Esophagus muscularis mucosa (tissue), 4 donors: ENCODE results near the gene FAM169A. TPM values are rescaled to one million over a fixed set of nuclear protein-coding genes. Genes with fewer than 3 reads are reported as not detected.

Experiments used
- DNase-seq: peaks from one replicate; pipeline ENCODE4 v3.0.0-alpha.2; 2017; ENCODE audit errors: extremely low spot score
- H3K27ac ChIP-seq, 4 donors: fragments of 200-600 bp; sonication (generic); replicated peaks in 1 of 4; 1 replicate in 3 of 4; 2 replicates in 1 of 4; pipeline ENCODE4 v1.5.1; 2016 to 2019; ENCODE audit warnings: mild to moderate bottlenecking in 1 of 4
- H3K27me3 ChIP-seq, 4 donors: fragments of 200-600 bp; sonication (generic); one replicate each; pipeline versions ENCODE4 v1.5.1 to v1.6.0; 2016 to 2019
- H3K36me3 ChIP-seq, 4 donors: fragments of 200-600 bp; sonication (generic); one replicate each; pipeline ENCODE4 v1.5.1; 2016 to 2019
- H3K4me1 ChIP-seq, 4 donors: fragments of 200-600 bp; sonication (generic); one replicate each; pipeline ENCODE4 v1.5.1; 2016 to 2019
- H3K4me3 ChIP-seq, 4 donors: fragments of 200-600 bp; sonication (generic); 1 replicate in 2 of 4; 2 replicates in 2 of 4; pipeline ENCODE4 v1.5.1; 2016 to 2019; ENCODE audit warnings: mild to moderate bottlenecking in 4 of 4, moderate library complexity in 1 of 4
- H3K9me3 ChIP-seq, 4 donors: fragments of 200-600 bp; sonication (generic); 1 replicate in 3 of 4; 2 replicates in 1 of 4; pipeline ENCODE4 v1.5.1; 2016 to 2019
- CTCF ChIP-seq, 3 experiments: fragments of 200-600 bp in 2 of 3; fragments of 450-650 bp in 1 of 3; sonication (generic) in 2 of 3; IDR thresholded peaks; one replicate each; pipeline ENCODE4 v1.5.1; 2017 to 2019; ENCODE audit warnings: antibody characterized with exemption in 3 of 3, mild to moderate bottlenecking in 2 of 3, moderate library complexity in 1 of 3
- EP300 ChIP-seq: sonication (generic); formaldehyde crosslinking; IDR thresholded peaks from one replicate; pipeline ENCODE4 v1.6.1; 2017; ENCODE audit warnings: antibody characterized with exemption
- POLR2A ChIP-seq: fragments of 450-650 bp; IDR thresholded peaks from one replicate; pipeline ENCODE4 v1.6.1; 2017; ENCODE audit warnings: antibody characterized with exemption, moderate library complexity, mild to moderate bottlenecking, low read depth
- POLR2AphosphoS5 ChIP-seq, 2 donors: sonication (generic); formaldehyde crosslinking; IDR thresholded peaks; one replicate each; pipeline ENCODE4 v1.6.1; 2017; ENCODE audit warnings: antibody characterized with exemption in 2 of 2
- whole genome bisulfite sequencing: methylation state at CpG from one replicate; pipeline ENCODE4 v1.1.5; 2018; 5-methylcytosine and 5-hydroxymethylcytosine counted together
- intact Hi-C: fragments of 100-400 bp; cut with DNase I; formaldehyde crosslinking; loops from one replicate; pipeline ENCODE4 v1.15.1; 2023
- total RNA-seq, 4 donors: library from RNA; depleted of rRNA; stranded (reverse); fragments of >200 nt; gene quantifications; one replicate each; pipeline versions ENCODE4 v1.1.0 to v1.2.1, GENCODE V29; 2016

The FAM169A gene
- total RNA-seq, 4 donors from 2014 or later, result 0.80 to 2.1 (median 1.3) TPM

GRCh38 chr5:74903165-74903787 is 37.1 kb upstream of the FAM169A start:
- no peaks in the 10 kb centered on the region for H3K27me3 ChIP-seq
- no peaks in the 10 kb centered on the region for H3K9me3 ChIP-seq
- no peaks in the 10 kb centered on the region for H3K4me1 ChIP-seq
- intact Hi-C loops, result no loop called here
- no peak overlapping the region for H3K27ac ChIP-seq
- TF ChIP-seq EP300, result no peak
- TF ChIP-seq POLR2A, result no peak
- TF ChIP-seq CTCF (IDR thresholded peaks at IDR 0.05), result no peak
- no peak for TF ChIP-seq POLR2AphosphoS5 (IDR thresholded peaks at IDR 0.05)
- WGBS, result 36% methylated on average over 4 of the region's 4 CpGs
- H3K36me3 ChIP-seq, result no peaks in the 10 kb centered on the region
- no peak overlapping the region for H3K4me3 ChIP-seq
- no peak for DNase-seq

- 78% methylated on average over 1 of the region's 1 CpG for WGBS
- H3K36me3 ChIP-seq, result no peaks in the 10 kb centered on the region
- no peak overlapping the region for H3K27ac ChIP-seq
- intact Hi-C loops, result no loop called here
- peaks cover 0 to 12% (median 0%) of the 10 kb centered on the region in 4 donors for H3K9me3 ChIP-seq
- DNase-seq, result peak; percentile 57
- H3K4me3 ChIP-seq, result no peak overlapping the region
- no peaks in the 10 kb centered on the region for H3K27me3 ChIP-seq
- peaks cover 3 to 8% (median 8%) of the 10 kb centered on the region in 4 donors for H3K4me1 ChIP-seq
- TF ChIP-seq POLR2A (no peak), EP300 (no peak), CTCF (IDR thresholded peaks at IDR 0.05) (no peak)
These were observed 30.9 kb upstream of the FAM169A start for GRCh38 chr5:74897049-74897448.

GRCh38 chr5:74895906-74896305 is 29.7 kb upstream of the FAM169A start:
- intact Hi-C loops, result no loop called here
- WGBS, result 34% methylated on average over 5 of the region's 5 CpGs
- no peak for DNase-seq

GRCh38 chr5:74894351-74894750 is 28.2 kb upstream of the FAM169A start:
- H3K4me1 ChIP-seq, result peaks cover 3 to 8% (median 8%) of the 10 kb centered on the region in 4 donors
- H3K4me3 ChIP-seq, result no peak overlapping the region
- no peak for DNase-seq
- 100% methylated on average over 2 of the region's 2 CpGs for WGBS
- TF ChIP-seq CTCF (IDR thresholded peaks at IDR 0.05) (no peak), EP300 (no peak)
- intact Hi-C loops, result no loop called here
- peaks cover 0 to 12% (median 0%) of the 10 kb centered on the region in 4 donors for H3K9me3 ChIP-seq
- no peak overlapping the region for H3K27ac ChIP-seq
- no peaks in the 10 kb centered on the region for H3K27me3 ChIP-seq
- no peaks in the 10 kb centered on the region for H3K36me3 ChIP-seq

More at GRCh38 chr5:74895906-74896305, 29.7 kb upstream of the FAM169A start:
- no peak overlapping the region for H3K4me3 ChIP-seq
- no peak overlapping the region for H3K27ac ChIP-seq
- TF ChIP-seq POLR2A (no peak), EP300 (no peak), CTCF (IDR thresholded peaks at IDR 0.05) (no peak), POLR2AphosphoS5 (IDR thresholded peaks at IDR 0.05) (no peak)
- peaks cover 3 to 8% (median 8%) of the 10 kb centered on the region in 4 donors for H3K4me1 ChIP-seq
- H3K27me3 ChIP-seq, result no peaks in the 10 kb centered on the region
- no peaks in the 10 kb centered on the region for H3K36me3 ChIP-seq
- H3K9me3 ChIP-seq, result peaks cover 0 to 12% (median 0%) of the 10 kb centered on the region in 4 donors

GRCh38 chr5:74892921-74893320 is 26.7 kb upstream of the FAM169A start:
- no peaks in the 10 kb centered on the region for H3K36me3 ChIP-seq
- TF ChIP-seq POLR2A (no peak), CTCF (IDR thresholded peaks at IDR 0.05) (no peak), POLR2AphosphoS5 (IDR thresholded peaks at IDR 0.05) (no peak), EP300 (no peak)
- intact Hi-C loops, result no loop called here

More at GRCh38 chr5:74892921-74893320, 26.7 kb upstream of the FAM169A start:
- Histone ChIP-seq H3K27me3 (no peaks in the 10 kb centered on the region), H3K9me3 (peaks cover 0 to 12% (median 0%) of the 10 kb centered on the region in 4 donors), H3K27ac (no peak overlapping the region), H3K4me1 (peaks cover 3 to 8% (median 8%) of the 10 kb centered on the region in 4 donors), H3K4me3 (no peak overlapping the region)
- WGBS, result 79% methylated on average over 2 of the region's 2 CpGs
- no peak for DNase-seq
